Suprapubic skin (tissue), 4 donors: Measurements from ENCODE around the gene DPY19L3.

ENCODE experiments used
- EP300 ChIP-seq: sonication (generic); formaldehyde crosslinking; IDR thresholded peaks from one replicate; pipeline ENCODE4 v1.6.1; 2017; ENCODE audit warnings: antibody characterized with exemption
- POLR2A ChIP-seq, 2 donors: fragments of 450-650 bp; IDR thresholded peaks; one replicate each; pipeline ENCODE4 v1.6.1; 2017; ENCODE audit warnings: antibody characterized with exemption in 2 of 2, mild to moderate bottlenecking in 2 of 2, moderate library complexity in 2 of 2
- POLR2AphosphoS5 ChIP-seq, 3 donors: sonication (generic); formaldehyde crosslinking; IDR thresholded peaks; one replicate each; pipeline ENCODE4 v1.6.1; 2017; ENCODE audit warnings: antibody characterized with exemption in 3 of 3
- TF ChIP-seq, protein P1 (sequence below), 2 donors: fragments of 200-600 bp in 1 of 2; fragments of 450-650 bp in 1 of 2; sonication (generic) in 1 of 2; IDR thresholded peaks; one replicate each; pipeline ENCODE4 v1.5.1; 2016 to 2019; ENCODE audit warnings: antibody characterized with exemption in 2 of 2, mild to moderate bottlenecking in 1 of 2, moderate library complexity in 1 of 2

- TF ChIP-seq, protein P1, sequence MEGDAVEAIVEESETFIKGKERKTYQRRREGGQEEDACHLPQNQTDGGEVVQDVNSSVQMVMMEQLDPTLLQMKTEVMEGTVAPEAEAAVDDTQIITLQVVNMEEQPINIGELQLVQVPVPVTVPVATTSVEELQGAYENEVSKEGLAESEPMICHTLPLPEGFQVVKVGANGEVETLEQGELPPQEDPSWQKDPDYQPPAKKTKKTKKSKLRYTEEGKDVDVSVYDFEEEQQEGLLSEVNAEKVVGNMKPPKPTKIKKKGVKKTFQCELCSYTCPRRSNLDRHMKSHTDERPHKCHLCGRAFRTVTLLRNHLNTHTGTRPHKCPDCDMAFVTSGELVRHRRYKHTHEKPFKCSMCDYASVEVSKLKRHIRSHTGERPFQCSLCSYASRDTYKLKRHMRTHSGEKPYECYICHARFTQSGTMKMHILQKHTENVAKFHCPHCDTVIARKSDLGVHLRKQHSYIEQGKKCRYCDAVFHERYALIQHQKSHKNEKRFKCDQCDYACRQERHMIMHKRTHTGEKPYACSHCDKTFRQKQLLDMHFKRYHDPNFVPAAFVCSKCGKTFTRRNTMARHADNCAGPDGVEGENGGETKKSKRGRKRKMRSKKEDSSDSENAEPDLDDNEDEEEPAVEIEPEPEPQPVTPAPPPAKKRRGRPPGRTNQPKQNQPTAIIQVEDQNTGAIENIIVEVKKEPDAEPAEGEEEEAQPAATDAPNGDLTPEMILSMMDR (IDR thresholded peaks at IDR 0.05), result no peak
- TF ChIP-seq POLR2AphosphoS5 (IDR thresholded peaks at IDR 0.05) (no peak), POLR2A (IDR thresholded peaks at IDR 0.05) (no peak), EP300 (no peak)
These were observed 64.2 kb downstream of the DPY19L3 start for GRCh38 chr19:32469795-32470194.
